Astrocyte (in vitro differentiated cells and primary cell): ENCODE results near the gene TCTN1. TPM values are rescaled to one million over a fixed set of nuclear protein-coding genes. Genes with fewer than 3 reads are reported as not detected.
"Not testable (repeated sequence)": the region's sequence is repeated elsewhere in the genome, so short reads cannot be mapped to it uniquely, and the experiment has no call there.

ENCODE experiments used
- DNase-seq: peaks from one replicate; pipeline ENCODE4 v3.0.0-alpha.2; 2010; ENCODE audit warnings: low read depth
- FAIRE-seq: peaks from 2 replicates; lab custom pipeline; 2011; peaks lifted over from hg19 to GRCh38; lab: Jason Lieb, UNC
- H2AFZ ChIP-seq: 2 replicates; pipeline ENCODE4 v1.6.0; 2012; ENCODE audit warnings: low read depth, low read length, inconsistent platforms
- H3K27ac ChIP-seq: 2 replicates; pipeline ENCODE4 v1.5.1; 2011; ENCODE audit warnings: low read depth, low read length, inconsistent platforms
- H3K27me3 ChIP-seq: 2 replicates; pipeline ENCODE4 v1.6.0; 2011; ENCODE audit warnings: low read length, inconsistent platforms; ENCODE audit not compliant: insufficient read depth
- H3K36me3 ChIP-seq: 2 replicates; pipeline ENCODE4 v1.5.1; 2011; ENCODE audit warnings: low read length, inconsistent platforms; ENCODE audit not compliant: insufficient read depth
- H3K4me1 ChIP-seq: 2 replicates; pipeline ENCODE4 v1.5.1; 2011; ENCODE audit warnings: low read length, inconsistent platforms; ENCODE audit not compliant: insufficient read depth
- H3K4me2 ChIP-seq: 2 replicates; pipeline ENCODE4 v1.6.0; 2012; ENCODE audit warnings: low read length, inconsistent platforms
- H3K4me3 ChIP-seq: 2 replicates; pipeline ENCODE4 v1.5.1; 2011; ENCODE audit warnings: low read depth, mild to moderate bottlenecking, low read length, inconsistent platforms; ENCODE audit not compliant: insufficient read depth
- H3K79me2 ChIP-seq: 2 replicates; pipeline ENCODE4 v1.6.0; 2012; ENCODE audit warnings: mild to moderate bottlenecking, low read length, inconsistent platforms; ENCODE audit not compliant: insufficient read depth
- H3K9ac ChIP-seq: 2 replicates; pipeline ENCODE4 v1.6.0; 2012; ENCODE audit warnings: mild to moderate bottlenecking, low read length, inconsistent platforms
- H3K9me3 ChIP-seq: 2 replicates; pipeline ENCODE4 v1.5.1; 2012; ENCODE audit warnings: low read depth, mild to moderate bottlenecking, low read length, inconsistent platforms; ENCODE audit not compliant: insufficient read depth
- H4K20me1 ChIP-seq: 2 replicates; pipeline ENCODE4 v1.6.0; 2012; ENCODE audit warnings: low read length, inconsistent platforms; ENCODE audit not compliant: insufficient read depth
- H3K27ac Mint-ChIP-seq: one replicate; pipeline ENCODE4 v1.8.0; 2021; ENCODE audit warnings: mild to moderate bottlenecking, mixed read lengths; ENCODE audit not compliant: unreplicated experiment
- H3K27me3 Mint-ChIP-seq: one replicate; pipeline ENCODE4 v1.8.0; 2021; ENCODE audit warnings: low read depth, mixed read lengths; ENCODE audit not compliant: unreplicated experiment
- H3K36me3 Mint-ChIP-seq: one replicate; pipeline ENCODE4 v1.8.0; 2021; ENCODE audit warnings: low read depth, mixed read lengths; ENCODE audit not compliant: unreplicated experiment
- H3K4me1 Mint-ChIP-seq: one replicate; pipeline ENCODE4 v1.8.0; 2021; ENCODE audit warnings: low read depth, mixed read lengths; ENCODE audit not compliant: unreplicated experiment
- H3K4me3 Mint-ChIP-seq: one replicate; pipeline ENCODE4 v1.8.0; 2021; ENCODE audit warnings: mild to moderate bottlenecking, moderate library complexity, mixed read lengths; ENCODE audit not compliant: unreplicated experiment
- H3K9me3 Mint-ChIP-seq: one replicate; pipeline ENCODE4 v1.8.0; 2021; ENCODE audit warnings: mild to moderate bottlenecking, mixed read lengths; ENCODE audit not compliant: unreplicated experiment
- CTCF ChIP-seq: IDR thresholded peaks from 2 replicates; pipeline ENCODE4 v1.5.1; 2011; ENCODE audit warnings: low read depth, mild to moderate bottlenecking, inconsistent platforms, low read length, moderate library complexity; ENCODE audit not compliant: insufficient read depth
- EZH2 ChIP-seq: IDR thresholded peaks from 2 replicates; pipeline ENCODE4 v1.6.1; 2012; ENCODE audit warnings: mild to moderate bottlenecking, low read length, inconsistent platforms; ENCODE audit not compliant: insufficient read depth
- total RNA-seq: library from RNA; stranded (reverse); gene quantifications from 2 replicates; pipeline ENCODE4 v1.2.1, GENCODE V29; 2021

TCTN1 gene
- total RNA-seq, 1 donor from 2014 or later = 22.6 TPM

GRCh38 chr12:110570798-110571197, 43.1 kb upstream of the TCTN1 start:
- not testable (repeated sequence) for H3K4me1 Mint-ChIP-seq, H3K36me3 Mint-ChIP-seq, H3K27ac ChIP-seq, H3K36me3 ChIP-seq, H3K27me3 Mint-ChIP-seq, H3K9ac ChIP-seq, H3K4me2 ChIP-seq, H2AFZ ChIP-seq, H3K27ac Mint-ChIP-seq, H3K4me1 ChIP-seq, H3K4me3 ChIP-seq, DNase-seq, FAIRE-seq, H3K9me3 ChIP-seq, H3K4me3 Mint-ChIP-seq, H3K27me3 ChIP-seq
- peaks cover 25% of the 10 kb centered on the region for H3K9me3 Mint-ChIP-seq
- peaks cover 43% of the 10 kb centered on the region for H4K20me1 ChIP-seq
- H3K79me2 ChIP-seq = peaks cover 78% of the 10 kb centered on the region

GRCh38 chr12:110574044-110574443, 39.9 kb upstream of the TCTN1 start:
- no peak overlapping the region for H3K4me2 ChIP-seq

GRCh38 chr12:110574717-110575230, 39.2 kb upstream of the TCTN1 start:
- not testable (repeated sequence) for H2AFZ ChIP-seq, H3K9me3 Mint-ChIP-seq, H3K4me3 ChIP-seq, H3K9ac ChIP-seq, H3K27ac Mint-ChIP-seq, H3K9me3 ChIP-seq, H3K27me3 Mint-ChIP-seq, H3K27ac ChIP-seq, H3K4me3 Mint-ChIP-seq, H3K36me3 Mint-ChIP-seq, DNase-seq, FAIRE-seq, H3K36me3 ChIP-seq, H3K27me3 ChIP-seq, H3K4me2 ChIP-seq
- H3K4me1 Mint-ChIP-seq = peaks cover 13% of the 10 kb centered on the region
- Histone ChIP-seq H4K20me1 (peaks cover 36% of the 10 kb centered on the region), H3K79me2 (peaks cover 74% of the 10 kb centered on the region), H3K4me1 (peaks cover 16% of the 10 kb centered on the region)

More at GRCh38 chr12:110574044-110574443, 39.9 kb upstream of the TCTN1 start:
- no peaks in the 10 kb centered on the region for H3K27me3 Mint-ChIP-seq
- no peak overlapping the region for H2AFZ ChIP-seq
- H3K4me3 ChIP-seq = no peak overlapping the region
- no peak overlapping the region for H3K9ac ChIP-seq
- no peaks in the 10 kb centered on the region for H3K27me3 ChIP-seq
- H3K79me2 ChIP-seq = peaks cover 72% of the 10 kb centered on the region
- TF ChIP-seq EZH2 (no peak), CTCF (no peak)
- no peak for FAIRE-seq
- H3K27ac ChIP-seq = no peak overlapping the region
- H4K20me1 ChIP-seq = peaks cover 30% of the 10 kb centered on the region
- H3K4me3 Mint-ChIP-seq = no peak overlapping the region
- H3K27ac Mint-ChIP-seq = no peak overlapping the region
- no peaks in the 10 kb centered on the region for H3K36me3 ChIP-seq
- H3K36me3 Mint-ChIP-seq = peaks cover 5% of the 10 kb centered on the region
- H3K9me3 ChIP-seq = peaks cover 3% of the 10 kb centered on the region
- H3K4me1 ChIP-seq = peaks cover 13% of the 10 kb centered on the region
- H3K4me1 Mint-ChIP-seq = peaks cover 16% of the 10 kb centered on the region
- peaks cover 14% of the 10 kb centered on the region for H3K9me3 Mint-ChIP-seq
- no peak for DNase-seq
